Thoracic aorta (tissue), 2 donors: ENCODE results near the gene PHKA1. TPM values are rescaled to one million over a fixed set of nuclear protein-coding genes. Genes with fewer than 3 reads are reported as not detected.
"Not testable (repeated sequence)": the region's sequence is repeated elsewhere in the genome, so short reads cannot be mapped to it uniquely, and the experiment has no call there.

Experiments used
- ATAC-seq: fragments of 150-250 bp; one replicate; pipeline ENCODE4 v1.8.0; 2017; ENCODE audit warnings: low read depth; ENCODE audit not compliant: insufficient number of reproducible peaks, low FRiP score
- DNase-seq: peaks from one replicate; pipeline ENCODE4 v3.0.0-alpha.2; 2020; ENCODE audit warnings: low spot score
- H3K27ac ChIP-seq, 2 donors: fragments of 200-600 bp; sonication (generic); 1 replicate in 1 of 2; 2 replicates in 1 of 2; pipeline ENCODE4 v1.5.1; 2016; ENCODE audit warnings: mild to moderate bottlenecking in 2 of 2, moderate library complexity in 2 of 2
- H3K27me3 ChIP-seq: fragments of 200-600 bp; sonication (generic); replicated peaks from 2 replicates; pipeline ENCODE4 v1.6.0; 2016; ENCODE audit warnings: mild to moderate bottlenecking; ENCODE audit not compliant: insufficient read depth
- H3K36me3 ChIP-seq: fragments of 200-600 bp; sonication (generic); one replicate; pipeline ENCODE4 v1.5.1; 2016
- H3K4me1 ChIP-seq, 2 donors: fragments of 200-600 bp; sonication (generic); 1 replicate in 1 of 2; 2 replicates in 1 of 2; pipeline versions ENCODE4 v1.5.1 to v1.6.0; 2016; ENCODE audit warnings: low read depth in 2 of 2, mild to moderate bottlenecking in 1 of 2; ENCODE audit not compliant: control insufficient read depth in 1 of 2
- H3K4me3 ChIP-seq: fragments of 200-600 bp; sonication (generic); 2 replicates; pipeline ENCODE4 v1.5.1; 2016; ENCODE audit warnings: mild to moderate bottlenecking
- H3K9me3 ChIP-seq: fragments of 200-600 bp; sonication (generic); 2 replicates; pipeline ENCODE4 v1.5.1; 2016
- total RNA-seq, 2 donors: library from RNA; depleted of rRNA; stranded (reverse); fragments of >200 nt; gene quantifications; one replicate each; pipeline versions ENCODE4 v1.1.0 to v1.2.3, GENCODE V29; 2016
- TF ChIP-seq, protein P1 (sequence below): fragments of 200-600 bp; sonication (generic); IDR thresholded peaks from one replicate; pipeline ENCODE4 v1.5.1; 2019; ENCODE audit warnings: antibody characterized with exemption

PHKA1 gene
- total RNA-seq, 2 donors from 2014 or later = 12.5 to 24.3 TPM

DNA sequence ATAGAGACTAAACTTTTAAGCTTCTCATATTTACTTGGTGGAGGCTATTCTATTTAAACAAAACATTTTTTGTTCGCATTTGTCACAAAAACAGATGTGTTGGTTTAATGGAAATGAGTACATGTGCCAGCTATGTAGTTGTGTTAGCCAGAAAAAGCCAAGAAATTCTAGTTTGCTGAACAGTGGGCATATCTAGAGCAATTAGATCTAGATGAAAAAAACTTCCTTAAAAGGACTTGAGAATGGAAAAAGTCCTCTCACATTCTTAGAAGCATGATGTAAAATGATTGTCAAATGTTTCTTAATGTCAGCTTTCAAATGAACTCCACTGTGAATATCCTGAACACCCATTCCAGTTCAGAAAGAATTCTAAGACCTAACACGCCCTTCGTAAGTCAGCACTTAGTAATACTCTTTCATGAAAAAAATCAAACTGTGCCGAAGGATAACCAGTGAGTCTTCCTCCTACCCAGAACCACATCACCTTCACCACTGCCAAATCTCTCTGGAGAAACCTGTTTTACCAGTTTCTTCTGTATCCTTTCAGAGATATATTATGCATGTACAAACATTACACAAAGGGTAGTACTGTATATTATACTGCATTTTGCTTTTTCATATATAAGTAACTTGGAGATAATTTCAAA, 28.2 kb downstream of the PHKA1 start:
- DNase-seq (no peak), ATAC-seq (peak; percentile 60)
- no peaks in the 10 kb centered on the region for H3K27me3 ChIP-seq
- H3K9me3 ChIP-seq = no peaks in the 10 kb centered on the region
- no peaks in the 10 kb centered on the region for H3K36me3 ChIP-seq
- no peaks in the 10 kb centered on the region for H3K4me1 ChIP-seq
- TF ChIP-seq, protein P1, sequence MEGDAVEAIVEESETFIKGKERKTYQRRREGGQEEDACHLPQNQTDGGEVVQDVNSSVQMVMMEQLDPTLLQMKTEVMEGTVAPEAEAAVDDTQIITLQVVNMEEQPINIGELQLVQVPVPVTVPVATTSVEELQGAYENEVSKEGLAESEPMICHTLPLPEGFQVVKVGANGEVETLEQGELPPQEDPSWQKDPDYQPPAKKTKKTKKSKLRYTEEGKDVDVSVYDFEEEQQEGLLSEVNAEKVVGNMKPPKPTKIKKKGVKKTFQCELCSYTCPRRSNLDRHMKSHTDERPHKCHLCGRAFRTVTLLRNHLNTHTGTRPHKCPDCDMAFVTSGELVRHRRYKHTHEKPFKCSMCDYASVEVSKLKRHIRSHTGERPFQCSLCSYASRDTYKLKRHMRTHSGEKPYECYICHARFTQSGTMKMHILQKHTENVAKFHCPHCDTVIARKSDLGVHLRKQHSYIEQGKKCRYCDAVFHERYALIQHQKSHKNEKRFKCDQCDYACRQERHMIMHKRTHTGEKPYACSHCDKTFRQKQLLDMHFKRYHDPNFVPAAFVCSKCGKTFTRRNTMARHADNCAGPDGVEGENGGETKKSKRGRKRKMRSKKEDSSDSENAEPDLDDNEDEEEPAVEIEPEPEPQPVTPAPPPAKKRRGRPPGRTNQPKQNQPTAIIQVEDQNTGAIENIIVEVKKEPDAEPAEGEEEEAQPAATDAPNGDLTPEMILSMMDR = no peak
- peak overlapping the region in 1 of 2 donors; percentile 21 for H3K27ac ChIP-seq
- no peak overlapping the region for H3K4me3 ChIP-seq

DNA sequence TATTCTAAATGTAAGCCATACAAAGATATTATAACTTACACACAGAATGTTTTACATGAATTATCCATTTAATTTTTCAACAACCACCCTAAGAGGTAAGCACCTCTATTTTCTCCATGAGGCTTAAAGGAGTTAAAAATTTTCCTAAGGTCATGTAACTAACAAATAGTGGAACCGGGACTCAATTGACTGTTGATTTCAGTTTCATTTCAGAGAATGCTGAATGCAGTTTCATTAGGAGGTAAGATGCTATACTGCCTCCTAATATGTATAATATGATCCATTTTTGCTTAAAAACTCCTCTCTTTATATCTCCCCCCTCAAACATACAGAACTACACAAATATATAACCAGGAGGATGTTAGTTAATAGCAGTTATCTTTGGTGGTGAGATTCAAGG, 29.1 kb downstream of the PHKA1 start:
- Histone ChIP-seq H3K27me3 (no peaks in the 10 kb centered on the region), H3K27ac (no peak overlapping the region), H3K9me3 (no peaks in the 10 kb centered on the region), H3K36me3 (no peaks in the 10 kb centered on the region), H3K4me1 (no peaks in the 10 kb centered on the region), H3K4me3 (no peak overlapping the region)
- DNase-seq = no peak
- TF ChIP-seq, protein P1 = no peak
- ATAC-seq = no peak

DNA sequence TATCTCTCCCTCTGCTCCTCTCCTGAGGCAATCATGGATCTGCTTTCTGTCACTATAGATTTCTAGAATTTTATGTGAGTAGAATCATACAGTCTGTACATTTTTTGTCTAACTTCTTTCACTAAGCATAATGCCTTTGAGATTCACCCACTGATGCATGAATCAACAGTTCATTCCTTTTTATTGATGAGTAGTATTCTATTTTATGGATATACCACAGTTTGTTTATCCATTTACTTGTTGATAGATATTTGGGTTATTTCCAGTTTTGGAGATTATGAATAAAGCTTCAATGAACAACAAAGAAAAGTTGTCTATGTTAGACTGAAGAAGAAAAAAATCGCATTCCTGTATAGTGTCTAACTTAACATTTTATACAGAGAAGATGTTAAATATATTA, 30.5 kb downstream of the PHKA1 start:
- H3K4me3 ChIP-seq = no peak overlapping the region
- no peaks in the 10 kb centered on the region for H3K27me3 ChIP-seq
- TF ChIP-seq, protein P1 = no peak
- no peak for DNase-seq
- H3K4me1 ChIP-seq = no peaks in the 10 kb centered on the region
- no peak overlapping the region for H3K27ac ChIP-seq
- no peak for ATAC-seq
- H3K9me3 ChIP-seq = no peaks in the 10 kb centered on the region
- no peaks in the 10 kb centered on the region for H3K36me3 ChIP-seq

DNA sequence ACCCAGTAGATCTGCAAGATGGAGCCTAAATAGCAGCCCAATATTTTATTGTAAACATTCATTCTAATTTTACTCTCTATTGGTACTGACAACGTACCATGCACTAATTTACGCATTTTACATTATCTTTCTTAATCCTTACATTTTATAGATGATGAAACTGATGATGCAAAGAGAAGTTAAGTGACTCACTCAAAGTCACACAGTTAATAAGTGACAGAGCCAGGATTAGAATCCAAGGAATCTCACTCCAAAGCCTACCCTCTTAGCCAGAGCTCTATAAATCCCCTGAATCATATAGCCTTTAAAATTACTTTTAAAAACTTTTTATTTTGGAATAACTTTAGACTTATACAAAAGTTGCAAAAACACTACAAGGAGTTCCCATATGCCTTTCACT, 37.6 kb downstream of the PHKA1 start:
- H3K4me3 ChIP-seq = no peak overlapping the region
- H3K9me3 ChIP-seq = no peaks in the 10 kb centered on the region
- H3K4me1 ChIP-seq = no peaks in the 10 kb centered on the region
- no peaks in the 10 kb centered on the region for H3K27me3 ChIP-seq
- DNase-seq (no peak), ATAC-seq (no peak)
- no peak overlapping the region for H3K27ac ChIP-seq
- no peaks in the 10 kb centered on the region for H3K36me3 ChIP-seq
- TF ChIP-seq, protein P1 = no peak

DNA sequence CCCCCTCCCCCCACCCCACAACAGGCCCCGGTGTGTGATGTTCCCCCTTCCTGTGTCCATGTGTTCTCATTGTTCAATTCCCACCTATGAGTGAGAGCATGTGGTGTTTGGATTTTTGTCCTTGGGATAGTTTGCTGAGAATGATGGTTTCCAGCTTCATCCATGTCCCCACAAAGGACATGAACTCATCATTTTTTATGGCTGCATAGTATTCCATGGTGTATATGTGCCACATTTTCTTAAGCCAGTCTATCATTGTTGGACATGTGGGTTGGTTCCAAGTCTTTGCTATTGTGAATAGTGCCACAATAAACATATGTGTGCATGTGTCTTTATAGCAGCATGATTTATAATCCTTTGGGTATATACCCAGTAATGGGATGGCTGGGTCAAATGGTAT, 40.2 kb downstream of the PHKA1 start:
- H3K27ac ChIP-seq, DNase-seq, H3K9me3 ChIP-seq, H3K36me3 ChIP-seq, H3K27me3 ChIP-seq, ATAC-seq, H3K4me3 ChIP-seq, H3K4me1 ChIP-seq: not testable (repeated sequence)

DNA sequence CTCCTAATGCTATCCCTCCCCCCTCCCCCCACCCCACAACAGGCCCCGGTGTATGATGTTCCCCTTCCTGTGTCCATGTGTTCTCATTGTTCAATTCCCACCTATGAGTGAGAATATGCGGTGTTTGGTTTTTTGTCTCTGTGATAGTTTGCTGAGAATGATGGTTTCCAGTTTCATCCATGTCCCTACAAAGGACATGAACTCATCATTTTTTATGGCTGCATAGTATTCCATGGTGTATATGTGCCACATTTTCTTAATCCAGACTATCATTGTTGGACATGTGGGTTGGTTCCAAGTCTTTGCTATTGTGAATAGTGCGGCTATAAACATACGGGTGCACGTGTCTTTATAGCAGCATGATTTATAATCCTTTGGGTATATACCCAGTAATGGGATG, 44.6 kb downstream of the PHKA1 start:
- not testable (repeated sequence) for H3K27ac ChIP-seq, DNase-seq, H3K4me3 ChIP-seq, H3K36me3 ChIP-seq, H3K4me1 ChIP-seq, H3K27me3 ChIP-seq, ATAC-seq, H3K9me3 ChIP-seq
